Activated CD4-positive, alpha-beta memory T cell treated with anti-CD3 and anti-CD28 coated beads for 36 hours (primary cell): ENCODE data around the gene TBX20. TPM values are rescaled to one million over a fixed set of nuclear protein-coding genes. Genes with fewer than 3 reads are reported as not detected.

ENCODE experiments used
- CTCF ChIA-PET: fragments of 350-600 bp; sonication (Branson Sonifier 250); formaldehyde crosslinking; loops from one replicate; lab custom pipeline; 2021; ENCODE audit warnings: antibody characterized with exemption, inconsistent platforms; lab: Charles Lee
- POLR2A ChIA-PET: fragments of 350-600 bp; sonication (Branson Sonifier 250); formaldehyde crosslinking; loops from one replicate; lab custom pipeline; 2021; ENCODE audit warnings: antibody characterized with exemption; lab: Charles Lee
- DNase-seq: peaks from one replicate; pipeline ENCODE4 v3.0.0-alpha.2; 2020
- H3K27ac Mint-ChIP-seq: one replicate; pipeline ENCODE4 v1.8.0; 2021; ENCODE audit warnings: mixed read lengths
- H3K27me3 Mint-ChIP-seq: one replicate; pipeline ENCODE4 v1.8.0; 2021; ENCODE audit warnings: mixed read lengths
- H3K36me3 Mint-ChIP-seq: one replicate; pipeline ENCODE4 v1.8.0; 2021; ENCODE audit warnings: mixed read lengths
- H3K4me1 Mint-ChIP-seq: one replicate; pipeline ENCODE4 v1.8.0; 2021; ENCODE audit warnings: low read depth, mixed read lengths
- H3K4me3 Mint-ChIP-seq: one replicate; pipeline ENCODE4 v1.8.0; 2021; ENCODE audit warnings: mild to moderate bottlenecking, mixed read lengths
- H3K9me3 Mint-ChIP-seq: one replicate; pipeline ENCODE4 v1.8.0; 2021; ENCODE audit warnings: mixed read lengths
- intact Hi-C: fragments of 100-400 bp; cut with micrococcal nuclease; formaldehyde crosslinking; loops from one replicate; pipeline ENCODE4 v1.15.1; 2023
- total RNA-seq, 2 experiments: library from RNA; stranded (reverse); gene quantifications; one replicate each; pipeline ENCODE4 v1.2.3, GENCODE V29; 2021

The TBX20 gene
- under 1 TPM in 1 of 2 experiments, not detected in 1; 0.15 TPM for total RNA-seq

DNA sequence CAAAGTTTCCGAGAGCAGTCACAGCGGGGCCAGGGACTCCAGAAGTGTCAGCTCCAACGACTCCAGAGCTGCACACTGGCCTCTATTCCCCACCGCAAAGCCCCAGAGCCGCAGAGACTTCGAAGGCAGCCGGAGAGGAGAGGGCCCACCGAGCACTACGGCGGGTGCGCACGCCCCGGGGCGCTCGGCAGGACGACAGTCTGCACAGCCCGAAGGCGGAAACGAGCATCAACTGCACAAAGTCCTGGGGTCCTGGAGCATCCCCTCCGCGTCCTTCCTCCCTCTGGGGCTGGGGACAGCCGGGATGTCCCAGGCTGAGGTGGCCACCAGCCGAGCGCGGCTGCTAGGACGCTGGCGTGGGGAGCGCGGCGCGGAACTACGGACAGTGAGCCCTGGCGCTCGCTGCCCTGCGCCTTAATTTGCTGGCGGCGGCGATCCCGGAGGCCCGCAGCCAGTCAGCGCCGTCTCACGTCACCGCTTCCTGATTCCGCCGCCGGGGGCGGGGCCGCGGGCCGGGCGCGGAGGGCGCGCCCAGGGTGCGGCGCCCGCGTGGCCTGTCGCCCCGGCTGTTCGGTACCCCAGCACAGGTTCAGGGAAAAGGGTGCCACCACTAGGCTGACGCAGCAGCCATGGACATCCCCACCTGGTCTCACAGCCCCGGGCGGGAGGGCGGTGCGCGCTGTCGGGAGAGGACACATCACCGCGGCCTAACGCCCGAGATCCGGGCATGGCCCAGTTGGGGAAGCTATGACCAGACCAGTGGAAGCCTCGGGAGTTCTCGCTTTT lies at the start of gene TBX20:
Gene TBX20 (minus strand): TSS at position 391 of the 786 bp plus-strand sequence. CDS start 480 bp downstream, outside the sequence.
- CTCF ChIA-PET: no interaction called here
- H3K4me1 Mint-ChIP-seq: peaks cover 14% of the 10 kb centered on the region
- intact Hi-C loops: loop anchor here (10.0 kb wide), 1 partner anchor 69 kb away; no protein-coding TSS in a partner anchor
- peak within 1 kb of the TSS; percentile 46 for H3K4me3 Mint-ChIP-seq
- peaks cover 8% of the 10 kb centered on the region for H3K36me3 Mint-ChIP-seq
- H3K9me3 Mint-ChIP-seq: no peaks in the 10 kb centered on the region
- H3K27ac Mint-ChIP-seq: no peak within 1 kb of the TSS
- peaks cover 82% of the 10 kb centered on the region for H3K27me3 Mint-ChIP-seq
- peak; percentile 44 for DNase-seq
- POLR2A ChIA-PET: no interaction called here

- no peaks in the 10 kb centered on the region for H3K36me3 Mint-ChIP-seq
- ChIA-PET CTCF (no interaction called here), POLR2A (no interaction called here)
Measured at GRCh38 chr7:35289376-35289775, 35.5 kb upstream of the TBX20 start.

DNA sequence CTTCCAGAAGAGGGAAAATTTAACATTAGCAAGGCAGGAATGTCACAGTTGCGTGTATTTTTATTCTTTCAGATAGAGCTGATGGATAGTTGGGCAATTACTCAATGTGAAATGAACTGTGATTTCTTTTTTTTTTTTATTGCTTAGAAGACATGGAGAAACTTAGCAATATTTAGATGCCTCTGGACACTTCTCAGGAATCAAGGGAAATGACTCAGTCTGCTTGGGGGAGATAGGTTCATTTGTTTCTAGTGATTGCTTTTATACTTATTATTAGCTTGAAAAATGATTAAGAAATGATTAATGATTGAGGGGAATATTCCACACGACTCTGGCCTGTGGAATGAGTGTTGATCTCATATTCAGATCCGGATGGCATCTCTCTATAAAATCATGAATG lies 33.1 kb upstream of the TBX20 start:
- Mint-ChIP-seq H3K9me3 (peaks cover 3% of the 10 kb centered on the region), H3K27ac (no peak overlapping the region), H3K36me3 (no peaks in the 10 kb centered on the region), H3K4me3 (no peak overlapping the region), H3K4me1 (no peaks in the 10 kb centered on the region), H3K27me3 (peaks cover 6% of the 10 kb centered on the region)
- ChIA-PET POLR2A (no interaction called here), CTCF (no interaction called here)
- no peak for DNase-seq
- intact Hi-C loops: no loop called here

More at GRCh38 chr7:35289376-35289775, 35.5 kb upstream of the TBX20 start:
- Mint-ChIP-seq H3K27ac (no peak overlapping the region), H3K9me3 (peaks cover 3% of the 10 kb centered on the region), H3K4me3 (no peak overlapping the region), H3K4me1 (no peaks in the 10 kb centered on the region), H3K27me3 (peaks cover 4% of the 10 kb centered on the region)
- DNase-seq: no peak
- intact Hi-C loops: no loop called here

- intact Hi-C loops: no loop called here
- Mint-ChIP-seq H3K27ac (no peak overlapping the region), H3K4me1 (no peaks in the 10 kb centered on the region), H3K9me3 (peaks cover 3% of the 10 kb centered on the region), H3K36me3 (no peaks in the 10 kb centered on the region), H3K4me3 (no peak overlapping the region), H3K27me3 (peaks cover 5% of the 10 kb centered on the region)
- ChIA-PET CTCF (no interaction called here), POLR2A (no interaction called here)
- no peak for DNase-seq
Measured at GRCh38 chr7:35286422-35286821, 32.5 kb upstream of the TBX20 start.

- POLR2A ChIA-PET: no interaction called here
- no peak for DNase-seq
- Mint-ChIP-seq H3K4me3 (no peak overlapping the region), H3K36me3 (no peaks in the 10 kb centered on the region), H3K4me1 (no peaks in the 10 kb centered on the region), H3K9me3 (peaks cover 3% of the 10 kb centered on the region), H3K27ac (no peak overlapping the region), H3K27me3 (peaks cover 5% of the 10 kb centered on the region)
- intact Hi-C loops: no loop called here
- CTCF ChIA-PET: no interaction called here
Measured at GRCh38 chr7:35285799-35286198, 31.9 kb upstream of the TBX20 start.

GRCh38 chr7:35280902-35281301 lies 27.0 kb upstream of the TBX20 start:
- ChIA-PET CTCF (no interaction called here), POLR2A (no interaction called here)
- H3K4me1 Mint-ChIP-seq: no peaks in the 10 kb centered on the region
- DNase-seq: no peak
- no peak overlapping the region for H3K27ac Mint-ChIP-seq
- H3K4me3 Mint-ChIP-seq: no peak overlapping the region
- no peaks in the 10 kb centered on the region for H3K36me3 Mint-ChIP-seq
- intact Hi-C loops: no loop called here
- peaks cover 2% of the 10 kb centered on the region for H3K27me3 Mint-ChIP-seq
- H3K9me3 Mint-ChIP-seq: no peaks in the 10 kb centered on the region

- intact Hi-C loops: no loop called here
- Mint-ChIP-seq H3K36me3 (no peaks in the 10 kb centered on the region), H3K27ac (no peak overlapping the region), H3K9me3 (peaks cover 7% of the 10 kb centered on the region), H3K27me3 (peaks cover 10% of the 10 kb centered on the region), H3K4me1 (no peaks in the 10 kb centered on the region), H3K4me3 (no peak overlapping the region)
- POLR2A ChIA-PET: no interaction called here
- CTCF ChIA-PET: no interaction called here
- no peak for DNase-seq
Measured at GRCh38 chr7:35277359-35277758, 23.5 kb upstream of the TBX20 start.

DNA sequence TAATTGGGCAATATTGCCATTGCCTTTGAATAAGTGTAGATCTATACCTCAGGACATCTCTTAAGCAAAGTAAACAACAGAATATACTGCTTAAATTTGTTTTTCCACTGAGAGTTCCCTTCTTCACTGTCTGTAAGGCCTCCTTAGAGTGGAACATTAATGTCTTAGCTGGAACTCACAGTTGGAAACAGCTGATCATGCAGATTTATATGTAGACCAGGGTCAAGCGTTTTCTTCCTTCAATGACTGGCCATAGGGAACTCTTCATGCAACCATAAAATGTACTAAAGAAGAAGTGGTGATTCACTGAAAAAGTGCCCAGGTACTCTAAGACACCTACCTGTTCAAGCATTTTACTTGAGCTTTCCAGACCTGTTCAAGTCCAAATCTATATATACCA lies 18.3 kb upstream of the TBX20 start:
- CTCF ChIA-PET: no interaction called here
- Mint-ChIP-seq H3K36me3 (no peaks in the 10 kb centered on the region), H3K4me3 (no peak overlapping the region), H3K27ac (no peak overlapping the region), H3K4me1 (no peaks in the 10 kb centered on the region), H3K9me3 (peaks cover 7% of the 10 kb centered on the region), H3K27me3 (peaks cover 20% of the 10 kb centered on the region)
- DNase-seq: no peak
- intact Hi-C loops: no loop called here
- POLR2A ChIA-PET: no interaction called here

DNA sequence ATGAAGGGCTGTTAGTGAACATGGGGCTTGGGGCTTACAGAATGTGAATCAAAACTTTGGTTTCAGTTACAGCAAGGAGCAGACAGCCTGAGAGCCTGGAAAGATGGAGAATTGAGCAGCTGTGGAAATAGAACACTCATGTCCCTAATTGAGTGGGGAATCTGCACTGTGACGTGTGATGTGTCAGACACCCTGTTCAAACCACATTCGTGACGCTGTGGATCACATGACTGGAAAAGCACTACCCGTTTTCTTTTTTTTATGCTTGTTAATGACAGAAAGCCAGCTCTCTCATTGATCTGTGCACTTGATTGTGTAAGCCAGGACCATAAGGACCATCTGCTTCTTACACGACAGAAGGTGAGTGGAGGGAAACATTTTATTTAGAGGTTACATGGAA lies 15.1 kb upstream of the TBX20 start:
- intact Hi-C loops: no loop called here
- no peak overlapping the region for H3K27ac Mint-ChIP-seq
- no peaks in the 10 kb centered on the region for H3K36me3 Mint-ChIP-seq
- no peaks in the 10 kb centered on the region for H3K4me1 Mint-ChIP-seq
- ChIA-PET POLR2A (no interaction called here), CTCF (no interaction called here)
- H3K27me3 Mint-ChIP-seq: peaks cover 32% of the 10 kb centered on the region
- H3K9me3 Mint-ChIP-seq: peaks cover 7% of the 10 kb centered on the region
- no peak for DNase-seq
- no peak overlapping the region for H3K4me3 Mint-ChIP-seq

DNA sequence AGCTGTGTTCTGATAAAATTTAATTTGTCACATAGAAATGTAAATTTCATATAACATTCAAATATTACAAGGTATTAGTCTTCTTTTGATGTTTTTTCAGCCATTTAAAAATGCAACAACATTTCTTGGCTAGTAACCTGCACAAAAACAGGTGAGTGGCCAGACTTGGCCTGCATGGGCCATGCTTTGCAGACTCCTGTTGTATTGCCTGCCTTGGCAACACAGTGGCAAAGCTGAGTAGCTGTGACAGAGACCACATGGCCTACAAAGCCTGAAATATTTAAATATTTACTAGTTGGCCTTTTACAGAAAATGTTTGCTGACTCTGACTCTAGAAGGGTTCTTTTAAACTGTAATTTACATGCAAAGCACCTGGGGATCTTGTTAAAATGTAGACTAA lies 13.5 kb upstream of the TBX20 start:
- H3K27ac Mint-ChIP-seq: no peak overlapping the region
- no peaks in the 10 kb centered on the region for H3K9me3 Mint-ChIP-seq
- H3K4me3 Mint-ChIP-seq: no peak overlapping the region
- DNase-seq: no peak
- intact Hi-C loops: no loop called here
- no peaks in the 10 kb centered on the region for H3K4me1 Mint-ChIP-seq
- peaks cover 38% of the 10 kb centered on the region for H3K27me3 Mint-ChIP-seq
- CTCF ChIA-PET: no interaction called here
- POLR2A ChIA-PET: no interaction called here
- H3K36me3 Mint-ChIP-seq: no peaks in the 10 kb centered on the region

DNA sequence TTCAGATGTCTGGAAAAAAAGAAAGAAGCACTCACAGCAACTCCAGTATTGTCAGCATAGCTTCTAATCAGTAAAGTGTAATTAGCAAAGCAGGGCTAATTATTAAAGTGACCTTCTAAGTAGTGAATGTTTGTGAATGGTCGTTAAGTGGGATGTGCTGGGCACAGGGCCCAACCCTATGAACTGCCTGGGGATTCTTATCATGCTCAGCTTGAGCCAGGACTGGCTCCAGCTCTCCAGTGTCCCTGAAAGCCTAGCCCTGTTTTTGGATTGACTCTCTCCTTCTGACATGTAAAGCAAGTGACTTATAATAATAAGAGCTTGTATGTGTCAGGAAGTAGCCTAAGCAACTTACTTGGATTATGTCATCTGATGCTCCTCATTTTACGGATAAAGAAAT lies 9.5 kb upstream of the TBX20 start:
- DNase-seq: no peak
- no peak overlapping the region for H3K27ac Mint-ChIP-seq
- H3K4me1 Mint-ChIP-seq: peaks cover 5% of the 10 kb centered on the region
- H3K27me3 Mint-ChIP-seq: peaks cover 63% of the 10 kb centered on the region
- intact Hi-C loops: no loop called here
- no peaks in the 10 kb centered on the region for H3K9me3 Mint-ChIP-seq
- ChIA-PET POLR2A (no interaction called here), CTCF (interaction anchor here (0.8 kb wide), 1 partner anchor 20 kb away, joined by 3 read pairs; no protein-coding TSS in a partner anchor)
- no peaks in the 10 kb centered on the region for H3K36me3 Mint-ChIP-seq
- no peak overlapping the region for H3K4me3 Mint-ChIP-seq

DNA sequence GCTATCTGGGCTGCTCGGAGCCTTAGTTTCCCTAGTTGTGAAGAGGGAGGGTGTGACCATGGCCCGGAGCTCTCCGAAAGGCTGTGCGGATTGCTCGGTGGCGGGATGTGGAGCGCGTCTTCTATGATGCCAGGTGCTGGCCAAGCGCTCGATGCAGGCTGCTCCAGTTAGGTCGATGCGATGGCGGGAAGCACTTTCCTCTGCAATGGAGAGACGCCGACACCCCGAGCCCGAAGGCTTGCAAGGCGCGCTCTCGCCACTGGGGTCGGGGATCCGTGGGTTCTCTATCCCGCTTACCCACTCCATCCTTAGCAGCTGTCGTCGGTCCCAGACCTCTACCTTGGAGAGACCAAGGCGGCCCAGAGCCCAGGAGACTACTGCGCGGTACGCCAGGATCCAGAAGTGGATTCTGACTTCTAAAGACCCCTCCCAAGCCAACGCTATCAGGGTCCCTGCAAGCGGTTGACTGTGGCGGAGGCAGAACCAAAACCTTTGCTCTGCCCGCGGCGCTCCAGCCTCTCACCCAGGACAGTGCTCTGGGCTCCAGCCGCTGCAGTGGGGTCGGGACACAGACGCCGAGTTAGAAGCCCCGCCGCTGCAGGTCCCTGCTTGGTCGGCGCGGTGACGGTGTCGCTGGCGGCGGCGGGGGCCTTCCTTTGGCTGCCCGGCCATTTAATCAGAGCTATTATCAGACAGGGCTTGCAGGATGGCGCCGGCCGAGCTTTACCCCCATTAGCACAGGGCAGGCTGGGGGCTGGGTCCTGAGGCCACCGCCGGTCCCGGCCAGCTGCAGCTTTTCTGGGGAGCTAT lies 7.8 kb upstream of the TBX20 start:
- Mint-ChIP-seq H3K27me3 (peaks cover 75% of the 10 kb centered on the region), H3K27ac (no peak overlapping the region), H3K9me3 (no peaks in the 10 kb centered on the region), H3K4me3 (no peak overlapping the region), H3K36me3 (no peaks in the 10 kb centered on the region), H3K4me1 (peaks cover 11% of the 10 kb centered on the region)
- POLR2A ChIA-PET: no interaction called here
- intact Hi-C loops: no loop called here
- DNase-seq: no peak
- CTCF ChIA-PET: no interaction called here
